ENCODE results near the gene RPS5.
A peak's percentile ranks its signal among the peaks of the same experiment; 100 is the strongest.

RPS5 gene

DNA sequence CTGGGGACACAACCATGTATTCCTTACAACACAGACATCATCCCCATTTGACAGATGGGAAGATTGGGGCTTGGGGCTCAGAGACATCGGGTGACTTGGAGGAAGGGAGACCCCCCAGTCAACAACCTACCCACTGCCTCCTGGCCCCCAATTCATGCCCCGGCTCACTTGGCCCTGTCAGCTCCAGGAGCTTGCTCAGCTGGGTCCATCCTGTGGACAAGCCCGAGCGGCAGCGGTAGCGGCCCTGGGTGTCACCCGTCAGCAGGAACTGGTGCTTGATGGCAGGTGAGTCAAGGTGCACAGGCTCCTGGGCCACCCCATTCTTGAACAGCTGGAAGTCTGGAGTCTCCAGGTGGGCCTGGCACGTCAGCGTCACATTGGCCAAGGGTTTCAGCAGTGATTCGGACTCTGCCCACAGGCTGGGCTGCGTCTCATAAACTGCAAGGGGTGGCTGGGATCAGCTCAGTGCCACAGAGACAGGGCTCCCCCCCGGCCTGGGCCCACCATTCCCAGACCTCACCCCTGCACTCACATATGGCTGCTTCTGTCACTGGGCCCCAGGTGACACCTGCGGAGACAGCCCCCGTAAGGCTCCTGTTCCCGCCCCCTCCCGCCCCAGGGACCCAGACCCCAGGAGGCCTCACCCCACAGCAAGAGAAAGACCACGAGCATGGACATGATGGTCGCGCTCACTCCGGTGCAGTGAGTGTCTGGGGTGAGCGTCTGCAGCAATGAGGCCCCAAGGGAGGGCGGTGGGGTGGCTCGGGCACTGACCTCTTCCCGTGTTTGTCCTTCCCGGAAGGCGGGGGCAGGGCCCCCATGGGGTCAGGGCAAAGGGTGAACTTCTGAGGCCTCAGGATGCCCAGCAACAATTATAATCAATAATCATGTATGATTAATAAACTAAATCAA lies 34.1 kb upstream of the RPS5 start, which contains the start of gene A1BG:
Gene A1BG (minus strand): TSS at position 733 of the 912 bp plus-strand sequence. CDS start 55 bp downstream, at position 678.
- no peak for TF ChIP-seq POLR2A (IDR thresholded peaks at IDR 0.05; ENCODE audit: low read depth, low read length)
- no peak for FAIRE-seq
- DNase-seq (ENCODE audit: insufficient read length, low spot score) = no peak

DNA sequence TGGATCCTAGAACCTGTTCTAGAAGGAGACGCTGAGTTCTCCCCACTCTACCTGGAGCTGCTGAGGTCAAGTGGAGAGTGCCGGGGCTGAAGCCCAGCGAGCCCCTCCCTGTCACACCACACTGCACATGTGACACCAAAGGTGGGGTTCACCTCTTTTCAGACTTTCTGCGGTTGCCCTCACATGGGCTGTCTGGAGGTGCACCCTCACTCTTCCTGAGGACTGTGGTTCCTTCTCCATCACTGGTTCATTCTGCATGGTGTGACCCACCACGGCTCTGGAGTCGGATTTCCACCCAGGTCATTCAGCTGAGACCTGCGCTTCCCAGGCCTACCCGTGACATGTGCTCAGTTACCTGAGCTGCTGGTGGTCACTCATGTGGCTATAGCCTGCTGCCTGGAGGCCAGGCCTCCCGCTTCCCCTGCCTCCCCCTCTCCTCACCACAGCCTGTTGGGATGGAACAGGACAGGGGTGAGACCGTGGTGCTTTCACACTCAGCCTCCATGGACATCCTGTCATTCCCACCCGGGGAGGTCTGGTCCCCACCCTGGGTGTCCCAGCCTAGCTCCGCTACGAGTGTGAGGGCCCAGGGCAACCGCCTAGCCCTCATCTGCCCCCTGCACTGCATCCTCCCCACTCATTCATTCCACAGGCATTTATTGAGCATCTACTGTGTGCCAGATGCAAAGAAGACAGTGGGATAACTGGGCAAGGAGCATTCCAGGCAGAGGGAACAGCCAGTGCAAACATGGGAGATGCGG lies 33.2 kb upstream of the RPS5 start:
- TF ChIP-seq POLR2A (IDR thresholded peaks at IDR 0.05; ENCODE audit: low read depth, low read length) = no peak
- no peak for FAIRE-seq
- DNase-seq (ENCODE audit: insufficient read length, low spot score) = no peak

DNA sequence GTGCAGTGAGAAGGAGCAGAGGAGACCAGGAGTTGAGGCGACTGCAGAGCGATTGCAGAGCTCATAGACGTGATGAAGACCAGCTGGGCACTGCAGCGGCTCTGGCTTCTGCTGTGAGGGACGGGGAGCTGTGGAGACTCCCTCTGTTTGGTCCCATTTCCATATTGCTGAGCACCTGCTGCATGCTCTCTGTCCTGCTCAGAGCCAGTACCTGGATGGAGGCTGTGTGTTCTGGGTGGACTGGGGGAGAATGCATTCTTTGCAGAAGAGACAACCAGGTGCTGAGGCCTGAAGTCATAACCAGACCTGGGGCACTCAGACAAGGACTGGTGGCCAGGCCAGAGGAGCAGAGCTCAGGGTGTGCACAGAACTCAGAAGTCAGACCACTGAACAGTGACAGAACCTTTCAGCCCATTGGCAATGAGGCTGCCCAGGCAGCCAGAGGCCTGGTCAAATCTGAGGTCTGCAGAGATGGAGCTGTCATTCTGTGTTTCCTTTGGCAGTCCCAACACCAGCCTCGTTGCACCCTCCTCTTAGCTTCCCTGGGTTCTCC lies 32.5 kb upstream of the RPS5 start:
- DNase-seq (ENCODE audit: insufficient read length, low spot score) (no peak), FAIRE-seq (no peak)
- TF ChIP-seq POLR2A (IDR thresholded peaks at IDR 0.05; ENCODE audit: low read depth, low read length) = no peak

DNA sequence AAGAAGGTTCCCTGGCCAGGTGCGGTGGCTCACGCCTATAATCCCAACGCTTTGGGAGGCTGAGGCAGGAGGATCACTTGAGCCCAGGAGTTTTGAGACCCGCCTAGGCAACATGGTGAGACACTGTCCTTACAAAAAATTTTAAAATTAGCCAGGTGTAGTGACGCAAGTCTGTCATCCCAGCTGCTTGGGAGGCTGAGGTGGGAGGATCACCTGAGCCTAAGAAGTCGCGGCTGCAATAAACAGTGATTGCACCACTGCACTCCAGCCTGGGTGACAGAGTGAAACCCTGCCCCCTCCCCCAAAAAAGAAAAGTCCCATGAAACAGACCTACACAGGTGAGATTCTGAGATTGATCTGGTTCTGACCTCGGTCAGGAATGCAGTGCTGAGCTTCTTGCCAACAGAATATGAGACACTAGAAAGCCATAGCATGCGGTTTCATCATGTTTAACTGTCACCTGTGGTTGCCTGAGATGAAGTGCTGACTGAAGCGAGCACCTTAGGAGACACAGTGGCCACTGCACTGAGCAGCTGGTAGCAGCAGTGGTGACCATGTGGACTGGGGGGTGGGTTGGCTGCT lies 31.8 kb upstream of the RPS5 start:
- no peak for FAIRE-seq
- no peak for TF ChIP-seq POLR2A (IDR thresholded peaks at IDR 0.05; ENCODE audit: low read depth, low read length)
- no peak for DNase-seq (ENCODE audit: insufficient read length, low spot score)

DNA sequence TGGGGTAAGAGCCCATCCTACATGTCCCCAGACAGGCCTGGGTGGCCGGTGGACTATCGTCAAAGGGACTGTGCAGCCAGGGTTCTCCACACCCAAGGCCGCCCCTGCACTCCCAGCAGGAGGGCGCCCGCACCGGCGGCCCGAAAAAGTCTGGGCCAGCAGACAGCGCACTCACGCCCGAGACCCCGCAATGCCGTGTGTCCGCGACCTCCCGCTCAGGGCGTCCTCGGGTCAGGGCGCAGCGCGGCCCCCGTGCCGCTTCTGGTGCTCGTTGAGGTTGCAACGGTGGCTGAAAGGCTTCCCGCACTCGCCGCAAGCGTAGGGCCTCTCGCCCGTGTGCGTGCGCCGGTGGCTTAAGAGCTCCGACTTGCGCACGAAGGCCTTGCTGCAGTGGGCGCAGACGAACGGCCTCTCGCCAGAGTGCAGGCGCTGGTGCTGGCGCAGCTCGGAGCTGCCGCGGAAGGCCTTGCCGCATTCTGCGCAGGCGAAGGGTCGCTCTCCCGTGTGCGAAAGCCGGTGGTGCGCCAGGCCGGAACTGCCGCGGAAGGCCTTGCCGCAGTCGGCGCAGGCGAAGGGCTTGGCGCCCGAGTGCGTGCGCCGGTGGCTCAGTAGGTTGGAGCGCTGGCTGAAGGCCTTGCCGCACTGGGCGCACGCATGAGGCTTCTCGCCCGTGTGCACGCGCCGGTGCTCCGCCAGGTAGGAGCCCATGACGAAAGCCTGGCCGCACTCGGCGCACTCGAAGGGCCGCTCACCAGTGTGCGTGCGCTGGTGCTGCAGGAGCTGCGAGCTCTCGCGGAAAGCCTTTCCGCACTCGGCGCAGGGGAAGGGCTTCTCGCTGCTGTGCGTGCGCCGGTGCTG lies 30.9 kb upstream of the RPS5 start:
- FAIRE-seq (no peak), DNase-seq (ENCODE audit: insufficient read length, low spot score) (no peak)
- TF ChIP-seq POLR2A (IDR thresholded peaks at IDR 0.05; ENCODE audit: low read depth, low read length) = no peak

DNA sequence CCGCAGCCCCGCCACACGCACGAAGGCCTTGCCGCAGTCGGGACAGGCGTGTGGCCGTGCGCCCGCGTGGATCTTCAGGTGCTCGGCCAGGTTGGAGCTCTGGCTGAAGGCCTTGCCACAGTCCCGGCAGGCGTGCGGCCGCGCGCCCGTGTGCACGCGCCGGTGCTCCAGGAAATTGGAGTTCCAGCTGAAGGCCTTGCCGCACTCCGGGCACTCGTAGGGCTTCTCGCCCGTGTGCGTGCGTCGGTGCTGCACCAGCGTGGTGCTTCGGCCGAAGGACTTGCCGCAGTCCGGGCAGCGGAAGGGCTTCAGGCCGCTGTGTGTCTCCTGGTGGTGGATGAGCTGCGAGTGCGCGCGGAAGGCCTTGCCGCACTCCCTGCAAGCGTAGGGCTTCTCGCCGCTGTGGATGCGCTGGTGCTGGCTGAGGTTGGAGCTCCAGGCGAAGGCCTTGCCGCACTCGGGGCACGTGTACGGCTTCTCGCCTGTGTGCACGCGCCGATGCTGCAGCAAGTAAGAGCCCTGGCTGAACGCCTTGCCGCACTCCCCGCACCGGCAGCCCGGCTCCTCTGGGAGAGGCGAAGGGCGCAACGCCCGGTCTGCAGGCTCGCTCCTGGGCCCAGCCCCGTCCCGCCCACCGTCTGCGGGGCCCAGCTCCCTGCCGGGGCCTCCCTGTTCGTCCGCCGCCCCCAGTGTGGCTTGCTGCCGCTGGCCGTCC lies 30.1 kb upstream of the RPS5 start:
- DNase-seq (ENCODE audit: insufficient read length, low spot score) (no peak), FAIRE-seq (no peak)
- TF ChIP-seq POLR2A (IDR thresholded peaks at IDR 0.05; ENCODE audit: low read depth, low read length) = no peak

DNA sequence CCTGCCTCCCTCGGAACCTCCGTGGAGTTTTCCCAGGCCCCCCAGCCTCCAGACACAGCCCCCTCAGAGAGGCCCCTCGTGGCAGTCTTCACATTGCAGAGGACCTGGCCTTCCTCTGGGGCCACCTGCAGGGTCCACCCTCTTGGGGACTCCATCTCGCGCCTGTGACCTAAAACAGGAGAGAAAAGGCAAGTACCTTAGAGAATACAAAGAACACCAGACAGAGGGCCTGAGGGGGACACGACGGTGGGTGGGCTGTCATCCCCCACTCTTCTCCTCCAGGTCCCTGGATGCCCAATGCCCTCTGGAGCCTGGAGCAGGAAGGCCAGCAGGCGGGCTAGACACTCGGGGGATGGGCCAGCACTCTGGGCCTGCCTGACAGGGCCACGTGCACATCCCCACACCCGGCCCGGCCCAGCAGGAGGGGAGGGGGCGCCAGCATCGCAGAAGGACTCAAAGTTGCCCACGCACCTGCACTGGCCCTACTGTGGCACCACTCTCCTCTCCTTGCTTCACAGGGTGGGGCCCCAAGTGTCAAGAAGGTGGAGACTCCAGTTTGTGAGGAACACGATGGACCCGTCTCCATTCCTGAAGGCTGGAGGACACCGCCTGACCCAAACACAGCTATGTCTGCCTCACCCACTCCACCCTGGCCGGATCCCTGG lies 29.5 kb upstream of the RPS5 start:
- no peak for TF ChIP-seq POLR2A (IDR thresholded peaks at IDR 0.05; ENCODE audit: low read depth, low read length)
- no peak for FAIRE-seq
- DNase-seq (ENCODE audit: insufficient read length, low spot score) = no peak

DNA sequence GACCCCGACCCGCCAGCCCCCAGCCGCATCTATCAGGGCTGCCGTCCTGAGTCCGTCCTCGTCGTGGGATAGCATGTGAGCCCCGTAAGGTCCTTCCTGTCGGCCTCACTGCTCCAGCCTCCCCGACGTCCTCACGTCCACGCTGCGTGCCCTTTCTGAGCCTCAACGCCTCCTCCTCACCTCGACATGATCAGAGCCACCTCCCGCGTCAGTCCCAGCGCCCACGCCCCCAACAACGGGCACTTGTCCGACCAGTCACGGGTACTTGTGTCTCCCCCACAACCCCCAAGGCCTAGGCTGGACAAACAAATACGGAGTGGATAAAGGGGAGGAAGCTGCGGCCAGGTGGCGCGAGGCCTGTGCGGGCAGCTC lies 25.2 kb upstream of the RPS5 start:
- no peak for DNase-seq (ENCODE audit: insufficient read length, low spot score)
- TF ChIP-seq POLR2A (IDR thresholded peaks at IDR 0.05; ENCODE audit: low read depth, low read length) = peak; percentile 60
- FAIRE-seq = no peak

DNA sequence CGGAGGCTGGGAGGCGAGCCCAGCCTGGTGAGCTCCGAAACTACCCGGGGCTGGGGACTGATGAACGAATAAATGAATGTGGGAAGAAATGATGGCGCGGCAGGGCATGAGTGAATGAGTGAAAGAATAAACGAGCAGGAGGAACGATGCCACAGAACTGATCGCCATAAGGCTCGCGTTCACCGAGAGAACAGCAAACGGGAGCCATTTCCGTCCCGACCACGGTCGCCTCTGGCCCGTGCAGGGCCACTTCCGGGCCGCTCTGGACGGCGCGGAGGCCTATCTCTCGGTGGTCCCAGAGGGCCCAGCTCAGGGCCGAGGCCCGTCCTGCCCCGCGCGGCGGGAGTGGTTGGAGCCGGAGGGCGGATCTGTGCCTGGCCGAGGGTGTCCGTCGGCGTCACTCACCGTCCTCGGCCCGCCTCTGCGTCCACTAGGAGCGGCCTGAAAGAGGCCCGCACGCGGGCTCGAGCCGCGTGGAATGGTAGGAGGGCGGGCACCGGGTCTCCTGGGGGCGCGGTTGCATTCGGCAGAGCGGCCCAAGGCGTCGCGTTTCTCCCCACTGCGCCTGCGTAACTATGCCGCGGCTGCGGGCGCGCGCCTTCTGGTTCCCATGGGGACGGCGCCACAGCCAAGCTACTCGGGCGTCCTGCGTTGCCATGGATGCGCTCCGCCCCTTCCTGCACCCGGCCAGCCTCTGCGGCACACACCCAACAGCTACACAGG lies 24.6 kb upstream of the RPS5 start, which contains the start of gene ZNF497:
Gene ZNF497 (minus strand): TSS at position 480 of the 723 bp plus-strand sequence. CDS start 5,116 bp downstream, outside the sequence.
- peak; percentile 73; the same call in 1 of the 2 replicates for TF ChIP-seq POLR2A (IDR thresholded peaks at IDR 0.05; ENCODE audit: low read depth, low read length)
- DNase-seq (ENCODE audit: insufficient read length, low spot score) = peak; percentile 100
- FAIRE-seq = no peak

DNA sequence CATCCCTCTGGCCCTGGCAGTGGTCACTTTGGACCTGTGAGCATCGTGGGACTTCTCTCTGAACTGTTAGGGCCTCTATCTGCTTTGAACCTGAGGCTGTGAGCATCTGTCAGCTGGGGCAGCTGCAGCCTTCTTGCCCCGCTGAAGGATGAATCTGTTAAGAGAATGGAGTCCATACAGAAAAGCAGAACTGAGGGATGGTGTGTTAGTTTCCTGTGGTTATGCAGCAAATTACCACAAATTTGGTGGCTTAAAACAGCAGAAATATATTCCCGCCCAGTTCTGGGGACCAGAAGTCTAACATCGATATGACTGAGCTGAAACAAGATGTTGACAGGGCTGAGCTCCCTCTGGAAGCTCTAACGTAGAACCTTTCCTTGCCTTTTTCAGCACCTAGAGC lies 22.9 kb upstream of the RPS5 start:
- DNase-seq (ENCODE audit: insufficient read length, low spot score) = no peak
- FAIRE-seq = no peak

More for the DNA sequence above, 22.9 kb upstream of the RPS5 start:
- TF ChIP-seq POLR2A (IDR thresholded peaks at IDR 0.05; ENCODE audit: low read depth, low read length) = no peak

Data from H54 (cell line).